ENCODE results near the gene REC114. TPM values are rescaled to one million over a fixed set of nuclear protein-coding genes. Genes with fewer than 3 reads are reported as not detected.

The REC114 gene
- total and polyA plus RNA-seq, 2 donors (not counting 1 experiment from before 2014, with no cell fraction given): not detected

DNA sequence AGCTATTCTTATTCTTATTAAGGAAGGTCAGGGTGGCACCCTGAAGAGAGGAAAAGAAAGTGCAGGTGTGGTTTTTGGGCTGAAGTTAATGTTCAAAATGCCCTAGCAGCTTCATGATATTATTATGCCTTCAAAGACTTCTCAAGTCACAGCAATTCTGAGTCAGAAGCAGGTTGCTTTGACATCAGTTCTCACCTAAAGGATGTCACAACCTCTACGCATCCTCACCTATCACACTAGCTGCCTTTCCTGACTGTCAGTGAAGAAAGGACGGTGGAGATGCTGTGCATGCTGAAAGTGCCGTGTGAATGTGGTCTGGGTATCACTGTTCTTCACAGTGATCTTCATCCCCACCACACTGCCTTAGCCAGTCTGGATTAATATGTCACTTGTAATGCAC, 140.6 kb downstream of the REC114 start:
- Mint-ChIP-seq H3K4me3 (no peak overlapping the region), H3K27me3 (no peaks in the 10 kb centered on the region), H3K9me3 (ENCODE audit: insufficient read depth) (no peaks in the 10 kb centered on the region), H3K27ac (no peak overlapping the region), H3K4me1 (no peaks in the 10 kb centered on the region)
- Histone ChIP-seq H3K4me3 (ENCODE audit: control extremely low read depth in 1 of 5, extremely low read depth in 1 of 5, insufficient read depth in 1 of 5, low read depth in 2 of 5, low read length in 4 of 5) (no peak overlapping the region), H3K4me1 (ENCODE audit: control insufficient read depth in 2 of 2, insufficient read depth in 2 of 2, low read length in 2 of 2) (no peaks in the 10 kb centered on the region), H4K20me1 (ENCODE audit: control insufficient read depth, insufficient read depth, low read length, poor library complexity, severe bottlenecking) (no peaks in the 10 kb centered on the region), H3K9ac (ENCODE audit: low read length) (no peak overlapping the region), H3K4me2 (replicated peaks; ENCODE audit: low read depth, low read length, poor library complexity, severe bottlenecking) (no peak overlapping the region), H3K27ac (ENCODE audit: low read length in 2 of 2) (no peak overlapping the region), H3K27me3 (replicated peaks in 1 of 4; ENCODE audit: control extremely low read depth in 1 of 4, control insufficient read depth in 3 of 4, insufficient read depth in 4 of 4, low read length in 3 of 4) (no peaks in the 10 kb centered on the region), H3K79me2 (ENCODE audit: control insufficient read depth, insufficient read depth, low read length) (no peaks in the 10 kb centered on the region), H3K36me3 (replicated peaks in 1 of 2; ENCODE audit: control extremely low read depth in 1 of 2, control insufficient read depth in 1 of 2, extremely low read depth in 1 of 2, insufficient read depth in 2 of 2, low read length in 1 of 2) (peaks cover 3 to 58% of the 10 kb centered on the region in 2 experiments), H2AFZ (ENCODE audit: insufficient read depth, low read depth, low read length, poor library complexity, severe bottlenecking) (no peak overlapping the region), H3K9me3 (ENCODE audit: control extremely low read depth in 1 of 3, control insufficient read depth in 2 of 3, insufficient read depth in 1 of 3, low read length in 2 of 3) (no peaks in the 10 kb centered on the region)
- TF ChIP-seq EZH2 (IDR thresholded peaks at IDR 0.05; ENCODE audit: borderline replicate concordance, insufficient read depth, low read depth, low read length, poor library complexity, severe bottlenecking): no peak
- TF ChIP-seq, protein P1, sequence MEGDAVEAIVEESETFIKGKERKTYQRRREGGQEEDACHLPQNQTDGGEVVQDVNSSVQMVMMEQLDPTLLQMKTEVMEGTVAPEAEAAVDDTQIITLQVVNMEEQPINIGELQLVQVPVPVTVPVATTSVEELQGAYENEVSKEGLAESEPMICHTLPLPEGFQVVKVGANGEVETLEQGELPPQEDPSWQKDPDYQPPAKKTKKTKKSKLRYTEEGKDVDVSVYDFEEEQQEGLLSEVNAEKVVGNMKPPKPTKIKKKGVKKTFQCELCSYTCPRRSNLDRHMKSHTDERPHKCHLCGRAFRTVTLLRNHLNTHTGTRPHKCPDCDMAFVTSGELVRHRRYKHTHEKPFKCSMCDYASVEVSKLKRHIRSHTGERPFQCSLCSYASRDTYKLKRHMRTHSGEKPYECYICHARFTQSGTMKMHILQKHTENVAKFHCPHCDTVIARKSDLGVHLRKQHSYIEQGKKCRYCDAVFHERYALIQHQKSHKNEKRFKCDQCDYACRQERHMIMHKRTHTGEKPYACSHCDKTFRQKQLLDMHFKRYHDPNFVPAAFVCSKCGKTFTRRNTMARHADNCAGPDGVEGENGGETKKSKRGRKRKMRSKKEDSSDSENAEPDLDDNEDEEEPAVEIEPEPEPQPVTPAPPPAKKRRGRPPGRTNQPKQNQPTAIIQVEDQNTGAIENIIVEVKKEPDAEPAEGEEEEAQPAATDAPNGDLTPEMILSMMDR (IDR thresholded peaks at IDR 0.05): no peak
- whole genome bisulfite sequencing (ENCODE audit: insufficient coverage): no CpG with 5 or more reads among the region's 3 CpGs
- ChIA-PET CTCF (interaction anchor here (0.7 kb wide), 1 partner anchor 53 kb away, joined by 3 read pairs; no protein-coding TSS in a partner anchor), POLR2A (no interaction called here)
- ATAC-seq (ENCODE audit: low read depth) (no peak), DNase-seq (no peak)
- intact Hi-C loops (cut with micrococcal nuclease): no loop called here

GRCh38 chr15:73584699-73585420, 141.9 kb downstream of the REC114 start:
- H3K4me1 ChIP-seq (ENCODE audit: control insufficient read depth in 2 of 2, insufficient read depth in 2 of 2, low read length in 2 of 2): no peaks in the 10 kb centered on the region
- no peaks in the 10 kb centered on the region for H3K9me3 ChIP-seq (ENCODE audit: control extremely low read depth in 1 of 3, control insufficient read depth in 2 of 3, insufficient read depth in 1 of 3, low read length in 2 of 3)
- Mint-ChIP-seq H3K27ac (no peak overlapping the region), H3K27me3 (no peaks in the 10 kb centered on the region), H3K9me3 (ENCODE audit: insufficient read depth) (no peaks in the 10 kb centered on the region), H3K4me3 (no peak overlapping the region), H3K4me1 (no peaks in the 10 kb centered on the region)
- no peaks in the 10 kb centered on the region for H3K27me3 ChIP-seq (replicated peaks in 1 of 4; ENCODE audit: control extremely low read depth in 1 of 4, control insufficient read depth in 3 of 4, insufficient read depth in 4 of 4, low read length in 3 of 4)
- H3K36me3 ChIP-seq (replicated peaks in 1 of 2; ENCODE audit: control extremely low read depth in 1 of 2, control insufficient read depth in 1 of 2, extremely low read depth in 1 of 2, insufficient read depth in 2 of 2, low read length in 1 of 2): peaks cover 3 to 70% of the 10 kb centered on the region in 2 experiments
- H3K4me3 ChIP-seq (ENCODE audit: control extremely low read depth in 1 of 5, extremely low read depth in 1 of 5, insufficient read depth in 1 of 5, low read depth in 2 of 5, low read length in 4 of 5): no peak overlapping the region
- H3K4me2 ChIP-seq (replicated peaks; ENCODE audit: low read depth, low read length, poor library complexity, severe bottlenecking): no peak overlapping the region
- intact Hi-C loops (cut with micrococcal nuclease): no loop called here
- H3K79me2 ChIP-seq (ENCODE audit: control insufficient read depth, insufficient read depth, low read length): no peaks in the 10 kb centered on the region
- POLR2A ChIA-PET: no interaction called here
- no peak for TF ChIP-seq EZH2 (IDR thresholded peaks at IDR 0.05; ENCODE audit: borderline replicate concordance, insufficient read depth, low read depth, low read length, poor library complexity, severe bottlenecking)
- TF ChIP-seq, protein P1 (IDR thresholded peaks at IDR 0.05): no peak
- WGBS (ENCODE audit: insufficient coverage): 90% methylated on average over 1 of the region's 5 CpGs
- ATAC-seq (ENCODE audit: low read depth) (no peak), DNase-seq (no peak)
- CTCF ChIA-PET: no interaction called here
- H3K27ac ChIP-seq (ENCODE audit: low read length in 2 of 2): no peak overlapping the region
- H4K20me1 ChIP-seq (ENCODE audit: control insufficient read depth, insufficient read depth, low read length, poor library complexity, severe bottlenecking): no peaks in the 10 kb centered on the region
- no peak overlapping the region for H2AFZ ChIP-seq (ENCODE audit: insufficient read depth, low read depth, low read length, poor library complexity, severe bottlenecking)
- no peak overlapping the region for H3K9ac ChIP-seq (ENCODE audit: low read length)
